Kidney tubule cell (primary cell): ENCODE results near the gene PHF24.
A peak's percentile ranks its signal among the peaks of the same experiment; 100 is the strongest.
"Not testable (repeated sequence)": the region's sequence is repeated elsewhere in the genome, so short reads cannot be mapped to it uniquely, and the experiment has no call there.

Experiments used
- DNase-seq: peaks from one replicate; pipeline ENCODE4 v3.0.0-alpha.2; 2018; ENCODE audit warnings: low spot score

PHF24 gene

GRCh38 chr9:34996905-34997279 lies 38.8 kb downstream of the PHF24 start:
- DNase-seq, result peak; percentile 83

- DNase-seq, result no peak
These were observed 39.3 kb downstream of the PHF24 start for GRCh38 chr9:34997379-34997781.

GRCh38 chr9:34998266-34998665 lies 40.2 kb downstream of the PHF24 start:
- no peak for DNase-seq

GRCh38 chr9:34999576-34999975 lies 41.5 kb downstream of the PHF24 start:
- DNase-seq, result no peak

GRCh38 chr9:35000535-35001284 lies 42.6 kb downstream of the PHF24 start:
- peak; percentile 90 for DNase-seq

GRCh38 chr9:35001285-35001677 lies 43.2 kb downstream of the PHF24 start:
- no peak for DNase-seq

- DNase-seq, result peak; percentile 91
These were observed 43.9 kb downstream of the PHF24 start for GRCh38 chr9:35001803-35002502.

- no peak for DNase-seq
These were observed 44.5 kb downstream of the PHF24 start for GRCh38 chr9:35002623-35003022.

- not testable (repeated sequence) for DNase-seq
These were observed 46.2 kb downstream of the PHF24 start for GRCh38 chr9:35004299-35004698.

GRCh38 chr9:35010351-35010958 lies 52.4 kb downstream of the PHF24 start:
- DNase-seq, result no peak

GRCh38 chr9:35014517-35014916 lies 56.4 kb downstream of the PHF24 start:
- DNase-seq, result no peak

GRCh38 chr9:35023443-35023842 lies 65.4 kb downstream of the PHF24 start:
- not testable (repeated sequence) for DNase-seq

GRCh38 chr9:35026671-35027070 lies 68.6 kb downstream of the PHF24 start:
- DNase-seq, result no peak

GRCh38 chr9:35027374-35027773 lies 69.3 kb downstream of the PHF24 start:
- DNase-seq, result no peak

GRCh38 chr9:35027860-35028259 lies 69.8 kb downstream of the PHF24 start:
- DNase-seq, result no peak

- DNase-seq, result no peak
These were observed 70.3 kb downstream of the PHF24 start for GRCh38 chr9:35028341-35028740.

GRCh38 chr9:35029241-35029640 lies 71.2 kb downstream of the PHF24 start:
- DNase-seq, result no peak

- DNase-seq, result no peak
These were observed 71.8 kb downstream of the PHF24 start for GRCh38 chr9:35029852-35030251.
